WTC11 (cell line): ENCODE data around the gene CNST.

Experiments
- CREM ChIP-seq: sonication (generic); formaldehyde crosslinking; IDR thresholded peaks from 2 replicates; pipeline ENCODE4 v1.8.1; 2022; ENCODE audit warnings: mild to moderate bottlenecking, missing genetic modification reagents, moderate library complexity
- CTCF ChIP-seq: fragments of 200-600 bp; IDR thresholded peaks from 2 replicates; pipeline ENCODE4 v1.8.0; 2022; ENCODE audit warnings: antibody characterized with exemption
- HMGXB4 ChIP-seq: sonication (generic); formaldehyde crosslinking; IDR thresholded peaks from 2 replicates; pipeline ENCODE4 v1.8.1; 2023; ENCODE audit warnings: mild to moderate bottlenecking, moderate library complexity, missing genetic modification reagents
- IRF2 ChIP-seq: sonication (generic); formaldehyde crosslinking; IDR thresholded peaks from 2 replicates; pipeline ENCODE4 v1.8.0; 2022; ENCODE audit warnings: low read depth, missing genetic modification reagents, borderline replicate concordance
- JUN ChIP-seq: sonication (generic); formaldehyde crosslinking; IDR thresholded peaks from 2 replicates; pipeline ENCODE4 v1.8.0; 2023; ENCODE audit warnings: mild to moderate bottlenecking, missing genetic modification reagents
- MLX ChIP-seq: sonication (generic); formaldehyde crosslinking; IDR thresholded peaks from 2 replicates; pipeline ENCODE4 v1.8.1; 2023; ENCODE audit warnings: mild to moderate bottlenecking, missing genetic modification reagents, moderate library complexity
- NR3C1 ChIP-seq: sonication (generic); formaldehyde crosslinking; conservative IDR thresholded peaks from 2 replicates; pipeline ENCODE4 v1.8.1; 2023; ENCODE audit warnings: low read depth, mild to moderate bottlenecking, missing genetic modification reagents
- TCF7 ChIP-seq: sonication (generic); formaldehyde crosslinking; IDR thresholded peaks from 2 replicates; pipeline ENCODE4 v1.8.0; 2022; ENCODE audit warnings: mild to moderate bottlenecking, low read depth, missing genetic modification reagents, moderate library complexity
- ZNF138 ChIP-seq: sonication (generic); formaldehyde crosslinking; conservative IDR thresholded peaks from 2 replicates; pipeline ENCODE4 v1.8.1; 2022; ENCODE audit warnings: mild to moderate bottlenecking, moderate library complexity, missing genetic modification reagents
- TF ChIP-seq, protein P1 (sequence below): sonication (generic); formaldehyde crosslinking; IDR thresholded peaks from 2 replicates; pipeline ENCODE4 v1.8.0; 2022; ENCODE audit warnings: mild to moderate bottlenecking, missing genetic modification reagents
- TF ChIP-seq, protein P2 (sequence below): sonication (generic); formaldehyde crosslinking; IDR thresholded peaks from 2 replicates; pipeline ENCODE4 v1.8.0; 2022; ENCODE audit warnings: mild to moderate bottlenecking, missing genetic modification reagents

DNA sequence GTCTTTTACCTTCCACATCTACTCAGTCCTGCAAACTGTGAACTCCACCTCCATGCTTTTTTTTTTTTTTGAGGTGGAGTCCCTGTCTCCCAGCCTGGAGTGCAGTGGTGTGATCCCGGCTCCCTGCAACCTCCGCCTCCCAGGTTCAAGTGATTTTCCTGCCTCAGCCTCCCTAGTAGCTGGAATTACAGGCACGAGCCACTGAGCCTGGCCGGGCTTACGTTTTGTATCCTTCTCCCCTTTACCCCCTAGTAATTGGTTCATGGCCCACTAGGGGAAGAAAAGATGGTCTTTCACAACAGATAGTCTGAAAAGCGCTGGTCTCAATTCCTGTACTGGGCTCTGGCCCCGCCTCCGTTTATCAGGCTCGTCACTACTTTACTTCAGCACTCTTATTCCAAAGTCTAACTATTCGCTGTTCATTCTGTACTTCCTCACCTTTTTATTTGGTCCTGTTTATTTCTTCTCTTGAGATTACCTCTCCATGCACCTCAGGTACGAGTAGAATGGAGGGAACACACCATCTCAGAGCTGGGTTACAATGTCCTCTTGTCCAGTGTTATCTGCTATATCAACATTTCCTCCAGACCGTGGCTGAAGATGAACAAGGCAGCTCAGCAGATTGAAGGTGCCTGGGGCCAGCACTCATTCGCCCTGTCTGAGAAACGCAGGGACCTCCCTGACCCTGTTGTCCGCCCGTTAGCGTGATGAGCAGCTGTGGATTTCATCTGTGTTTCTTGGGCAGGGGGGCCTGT lies 16.2 kb downstream of the CNST start:
- TF ChIP-seq HMGXB4 (CRISPR knock-in tag): no peak
- no peak for TF ChIP-seq CTCF
- no peak for TF ChIP-seq CREM (CRISPR knock-in tag)
- no peak for TF ChIP-seq NR3C1 (CRISPR knock-in tag)
- TF ChIP-seq, protein P1, sequence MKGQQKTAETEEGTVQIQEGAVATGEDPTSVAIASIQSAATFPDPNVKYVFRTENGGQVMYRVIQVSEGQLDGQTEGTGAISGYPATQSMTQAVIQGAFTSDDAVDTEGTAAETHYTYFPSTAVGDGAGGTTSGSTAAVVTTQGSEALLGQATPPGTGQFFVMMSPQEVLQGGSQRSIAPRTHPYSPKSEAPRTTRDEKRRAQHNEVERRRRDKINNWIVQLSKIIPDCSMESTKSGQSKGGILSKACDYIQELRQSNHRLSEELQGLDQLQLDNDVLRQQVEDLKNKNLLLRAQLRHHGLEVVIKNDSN (CRISPR knock-in tag): no peak
- no peak for TF ChIP-seq TCF7 (CRISPR knock-in tag)
- TF ChIP-seq JUN: no peak
- TF ChIP-seq, protein P2, sequence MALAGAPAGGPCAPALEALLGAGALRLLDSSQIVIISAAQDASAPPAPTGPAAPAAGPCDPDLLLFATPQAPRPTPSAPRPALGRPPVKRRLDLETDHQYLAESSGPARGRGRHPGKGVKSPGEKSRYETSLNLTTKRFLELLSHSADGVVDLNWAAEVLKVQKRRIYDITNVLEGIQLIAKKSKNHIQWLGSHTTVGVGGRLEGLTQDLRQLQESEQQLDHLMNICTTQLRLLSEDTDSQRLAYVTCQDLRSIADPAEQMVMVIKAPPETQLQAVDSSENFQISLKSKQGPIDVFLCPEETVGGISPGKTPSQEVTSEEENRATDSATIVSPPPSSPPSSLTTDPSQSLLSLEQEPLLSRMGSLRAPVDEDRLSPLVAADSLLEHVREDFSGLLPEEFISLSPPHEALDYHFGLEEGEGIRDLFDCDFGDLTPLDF (CRISPR knock-in tag): no peak
- TF ChIP-seq MLX (CRISPR knock-in tag): no peak
- no peak for TF ChIP-seq ZNF138 (CRISPR knock-in tag)
- TF ChIP-seq IRF2: no peak
